SK-N-MC (cell line): Measurements from ENCODE around the gene TIGD6.

Experiments used
- DNase-seq: peaks from one replicate; pipeline ENCODE4 v3.0.0-alpha.2; 2011; ENCODE audit warnings: low read depth, low spot score
- H3K27ac ChIP-seq: fragments of 200-600 bp; sonication (generic); 2 replicates; pipeline ENCODE4 v1.5.1; 2016; ENCODE audit warnings: mixed run types
- H3K36me3 ChIP-seq: fragments of 200-600 bp; sonication (generic); 2 replicates; pipeline ENCODE4 v1.6.1; 2017; ENCODE audit warnings: antibody characterized with exemption, low read length, mixed read lengths; ENCODE audit not compliant: insufficient read depth
- H3K4me3 ChIP-seq: fragments of 200-600 bp; sonication (generic); 2 replicates; pipeline ENCODE4 v1.5.1; 2016
- H3K9ac ChIP-seq: fragments of 200-600 bp; sonication (generic); 2 replicates; pipeline ENCODE4 v1.8.0; 2017; ENCODE audit warnings: mixed run types, mixed read lengths; ENCODE audit not compliant: insufficient read length
- H3K9me3 ChIP-seq: fragments of 200-600 bp; sonication (generic); 2 replicates; pipeline ENCODE4 v1.6.1; 2017; ENCODE audit warnings: low read depth, mild to moderate bottlenecking, antibody characterized with exemption, low read length, moderate library complexity, mixed read lengths
- EZH2 ChIP-seq: fragments of 200-600 bp; sonication (generic); IDR thresholded peaks from one replicate; pipeline ENCODE4 v1.6.1; 2017; ENCODE audit warnings: antibody characterized with exemption
- FOXP2 ChIP-seq: optimal IDR thresholded peaks from 2 replicates; pipeline ENCODE3; 2011; ENCODE audit warnings: mild to moderate bottlenecking, moderate library complexity; ENCODE audit not compliant: insufficient read depth; ENCODE audit errors: extremely low read length, control extremely low read depth
- POLR2AphosphoS5 ChIP-seq: IDR thresholded peaks from 2 replicates; pipeline ENCODE4 v1.6.1; 2012; ENCODE audit warnings: mild to moderate bottlenecking, low read depth, low read length, borderline replicate concordance

TIGD6 gene

DNA sequence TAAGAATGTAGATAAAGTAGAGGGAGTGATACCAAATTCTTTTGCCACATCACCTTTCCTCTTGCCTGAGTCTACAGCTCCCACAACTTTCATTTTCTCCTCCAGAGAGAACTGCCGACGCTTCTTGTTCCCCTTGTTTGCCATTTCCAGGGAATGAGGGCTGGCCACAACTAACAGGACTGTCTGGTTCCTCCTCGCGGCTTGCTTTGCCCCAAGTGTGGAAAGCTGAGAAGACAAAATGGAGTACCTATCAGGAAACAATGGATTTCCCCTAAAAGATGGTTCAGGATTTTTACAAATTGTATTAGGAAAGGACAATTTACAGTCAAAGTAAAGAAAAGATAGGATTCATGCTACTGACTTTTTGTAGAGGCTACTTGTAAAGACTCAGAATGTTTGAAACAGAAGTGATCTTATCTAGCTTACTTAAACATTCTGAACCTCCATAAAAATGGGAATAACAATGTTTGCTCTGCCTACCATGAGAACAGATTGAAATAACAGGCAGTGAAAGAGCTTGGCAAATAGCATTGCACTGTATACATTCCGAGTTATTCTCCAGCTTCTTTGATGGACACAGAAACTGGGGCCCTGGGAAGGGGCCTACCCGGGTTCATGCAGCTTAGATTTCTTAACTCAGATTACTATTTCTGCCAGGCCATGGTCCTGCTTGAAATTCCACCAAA is 4.1 kb downstream of the TIGD6 start:
- H3K36me3 ChIP-seq: no peaks in the 10 kb centered on the region; the same call in 1 of the 2 replicates
- H3K27ac ChIP-seq: no peak overlapping the region
- H3K4me3 ChIP-seq: no peak overlapping the region

GRCh38 chr5:149995385-149996204 is 4.9 kb downstream of the TIGD6 start:
- no peak overlapping the region for H3K9ac ChIP-seq

More for the DNA sequence above, 4.1 kb downstream of the TIGD6 start:
- TF ChIP-seq EZH2 (no peak), FOXP2 (no peak), POLR2AphosphoS5 (no peak)
- Histone ChIP-seq H3K9ac (no peak overlapping the region), H3K9me3 (no peaks in the 10 kb centered on the region)
- no peak for DNase-seq

DNA sequence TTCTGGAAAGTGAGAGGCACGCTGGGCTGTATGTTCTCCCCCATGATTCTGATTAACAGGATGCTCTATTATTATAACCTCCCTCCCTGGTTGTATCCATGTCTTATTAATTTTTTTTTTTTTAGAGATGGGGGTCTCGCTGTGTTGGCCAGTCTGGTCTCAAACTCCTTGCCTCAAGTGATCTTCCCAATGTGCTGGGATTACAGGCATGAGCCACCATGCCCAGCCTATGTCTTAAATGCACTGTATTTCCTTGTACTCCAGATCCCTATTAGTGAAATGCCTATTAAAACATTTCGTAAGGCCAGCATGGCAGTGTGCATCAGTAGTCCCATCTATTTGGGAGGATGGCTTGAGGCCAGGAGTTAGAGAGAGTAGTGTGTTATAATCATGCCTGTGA is 7.0 kb downstream of the TIGD6 start:
- Histone ChIP-seq H3K4me3 (no peak overlapping the region), H3K9ac (no peak overlapping the region), H3K9me3 (no peaks in the 10 kb centered on the region), H3K36me3 (no peaks in the 10 kb centered on the region; the same call in 1 of the 2 replicates), H3K27ac (no peak overlapping the region)
- DNase-seq: no peak
- no peak for TF ChIP-seq FOXP2
- no peak for TF ChIP-seq POLR2AphosphoS5
- TF ChIP-seq EZH2: no peak

More at GRCh38 chr5:149995385-149996204, 4.9 kb downstream of the TIGD6 start:
- Histone ChIP-seq H3K36me3 (no peaks in the 10 kb centered on the region; the same call in 1 of the 2 replicates), H3K4me3 (no peak overlapping the region), H3K9me3 (no peaks in the 10 kb centered on the region), H3K27ac (no peak overlapping the region)
- no peak for TF ChIP-seq POLR2AphosphoS5
- TF ChIP-seq FOXP2: no peak
- DNase-seq: no peak

DNA sequence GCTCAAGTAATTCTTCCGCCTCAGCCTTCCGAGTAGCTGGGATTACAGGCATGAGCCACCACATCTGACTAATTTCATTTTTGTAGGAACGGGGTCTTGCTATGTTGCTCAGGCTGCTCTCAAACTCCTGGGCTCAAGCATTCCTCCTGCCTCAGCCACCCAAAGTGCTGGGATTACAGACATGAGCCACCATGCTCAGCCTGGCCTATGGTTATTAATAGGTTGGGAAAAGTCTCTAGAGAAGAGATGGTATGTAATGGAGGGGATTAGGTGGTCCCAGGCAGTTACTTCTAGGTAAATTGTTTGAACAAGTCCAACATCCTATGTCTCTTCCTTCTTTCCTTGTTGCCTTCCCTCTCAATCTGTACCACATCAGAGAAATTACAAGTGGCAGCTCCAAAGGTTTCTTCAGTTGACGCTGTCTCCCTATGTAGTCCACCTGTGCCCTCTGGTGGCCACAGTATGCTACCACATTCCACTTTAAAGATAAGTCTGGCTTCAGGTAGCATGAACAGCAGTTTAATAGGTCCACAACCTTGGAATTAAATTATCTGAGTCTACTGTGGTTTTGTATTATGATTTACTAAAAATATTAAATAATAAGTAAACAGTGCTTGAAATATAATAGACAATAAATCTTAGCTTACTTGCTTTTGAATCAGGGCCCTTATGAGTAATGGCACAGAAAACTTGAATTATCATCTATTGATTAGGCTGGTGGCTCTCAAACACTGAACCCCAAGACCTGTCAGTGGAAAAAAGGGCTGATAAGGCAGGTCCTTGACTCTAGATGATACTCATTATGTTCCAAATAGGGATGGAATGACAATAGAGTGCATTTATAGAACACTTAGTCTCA is 9.7 kb downstream of the TIGD6 start:
- Histone ChIP-seq H3K9ac (no peak overlapping the region), H3K27ac (no peak overlapping the region), H3K4me3 (no peak overlapping the region), H3K9me3 (no peaks in the 10 kb centered on the region), H3K36me3 (no peaks in the 10 kb centered on the region; the same call in 1 of the 2 replicates)
- DNase-seq: peak; percentile 51
- TF ChIP-seq EZH2: no peak

GRCh38 chr5:149988126-149988525 is 12.3 kb downstream of the TIGD6 start:
- Histone ChIP-seq H3K4me3 (no peak overlapping the region), H3K9me3 (no peaks in the 10 kb centered on the region), H3K9ac (no peak overlapping the region), H3K27ac (no peak overlapping the region), H3K36me3 (no peaks in the 10 kb centered on the region)
- no peak for DNase-seq
- TF ChIP-seq EZH2: no peak

DNA sequence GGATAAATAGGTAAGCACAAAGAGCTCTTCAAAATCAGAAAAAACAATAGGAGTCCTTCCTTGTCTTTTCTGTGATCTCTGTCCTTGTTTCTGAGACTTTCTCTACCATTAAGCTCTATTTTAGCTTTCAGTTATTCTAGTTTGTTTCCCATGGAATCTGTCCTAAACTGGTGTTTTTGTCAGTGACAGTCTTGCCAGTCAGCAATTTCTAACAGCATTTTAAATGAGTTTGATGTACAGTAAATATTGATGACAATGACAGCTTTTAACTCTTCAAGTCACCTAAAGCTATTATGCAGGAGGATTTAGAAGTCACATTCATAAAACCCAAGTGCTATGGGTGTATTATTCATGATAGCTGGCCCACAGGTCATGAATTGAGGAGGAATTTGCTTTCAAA is 17.9 kb downstream of the TIGD6 start:
- TF ChIP-seq POLR2AphosphoS5: no peak
- no peak for TF ChIP-seq FOXP2
- no peak for TF ChIP-seq EZH2
- Histone ChIP-seq H3K9ac (no peak overlapping the region), H3K27ac (no peak overlapping the region), H3K36me3 (no peaks in the 10 kb centered on the region; the same call in 1 of the 2 replicates), H3K4me3 (no peak overlapping the region), H3K9me3 (no peaks in the 10 kb centered on the region)
- no peak for DNase-seq

GRCh38 chr5:149981206-149981605 is 19.2 kb downstream of the TIGD6 start:
- TF ChIP-seq EZH2: no peak
- TF ChIP-seq POLR2AphosphoS5: no peak
- no peak for TF ChIP-seq FOXP2
- H3K36me3 ChIP-seq: no peaks in the 10 kb centered on the region; the same call in 1 of the 2 replicates
- no peaks in the 10 kb centered on the region for H3K9me3 ChIP-seq
- no peak for DNase-seq
- H3K27ac ChIP-seq: no peak overlapping the region
- H3K4me3 ChIP-seq: no peak overlapping the region
- H3K9ac ChIP-seq: no peak overlapping the region

DNA sequence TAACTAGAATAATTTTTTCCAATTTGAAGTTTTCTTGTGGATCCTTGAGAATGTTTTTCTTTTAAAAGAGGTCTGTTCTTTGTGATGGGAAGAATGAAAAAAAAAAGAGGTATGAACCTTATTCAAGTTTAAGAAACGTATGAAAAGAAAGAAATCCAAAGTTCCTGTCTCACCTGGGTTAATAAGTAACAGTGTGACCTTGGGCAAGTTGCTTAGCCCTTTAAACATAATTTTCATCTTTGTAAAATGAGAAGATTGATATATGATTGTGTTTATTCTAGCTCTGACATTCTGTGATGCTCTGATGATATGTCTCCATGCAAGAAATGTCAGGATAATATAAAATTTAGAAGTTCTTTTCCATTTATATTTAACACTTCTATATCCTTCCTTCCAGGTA is 20.6 kb downstream of the TIGD6 start:
- no peak for DNase-seq
- no peaks in the 10 kb centered on the region for H3K9me3 ChIP-seq
- H3K9ac ChIP-seq: no peak overlapping the region
- no peaks in the 10 kb centered on the region; the same call in 1 of the 2 replicates for H3K36me3 ChIP-seq
- no peak for TF ChIP-seq EZH2
- no peak for TF ChIP-seq FOXP2
- TF ChIP-seq POLR2AphosphoS5: no peak
- no peak overlapping the region for H3K4me3 ChIP-seq
- no peak overlapping the region for H3K27ac ChIP-seq
